ENCODE data around the gene RNF223. TPM values are rescaled to one million over a fixed set of nuclear protein-coding genes. Genes with fewer than 3 reads are reported as not detected.
A peak's percentile ranks its signal among the peaks of the same experiment; 100 is the strongest.
"Not testable (repeated sequence)": the region's sequence is repeated elsewhere in the genome, so short reads cannot be mapped to it uniquely, and the experiment has no call there.

RNF223 gene
- total RNA-seq, 1 donor from 2014 or later: 9.0 TPM

GRCh38 chr1:1033009-1033587 is 41.0 kb downstream of the RNF223 start:
- TF ChIP-seq, protein P1, sequence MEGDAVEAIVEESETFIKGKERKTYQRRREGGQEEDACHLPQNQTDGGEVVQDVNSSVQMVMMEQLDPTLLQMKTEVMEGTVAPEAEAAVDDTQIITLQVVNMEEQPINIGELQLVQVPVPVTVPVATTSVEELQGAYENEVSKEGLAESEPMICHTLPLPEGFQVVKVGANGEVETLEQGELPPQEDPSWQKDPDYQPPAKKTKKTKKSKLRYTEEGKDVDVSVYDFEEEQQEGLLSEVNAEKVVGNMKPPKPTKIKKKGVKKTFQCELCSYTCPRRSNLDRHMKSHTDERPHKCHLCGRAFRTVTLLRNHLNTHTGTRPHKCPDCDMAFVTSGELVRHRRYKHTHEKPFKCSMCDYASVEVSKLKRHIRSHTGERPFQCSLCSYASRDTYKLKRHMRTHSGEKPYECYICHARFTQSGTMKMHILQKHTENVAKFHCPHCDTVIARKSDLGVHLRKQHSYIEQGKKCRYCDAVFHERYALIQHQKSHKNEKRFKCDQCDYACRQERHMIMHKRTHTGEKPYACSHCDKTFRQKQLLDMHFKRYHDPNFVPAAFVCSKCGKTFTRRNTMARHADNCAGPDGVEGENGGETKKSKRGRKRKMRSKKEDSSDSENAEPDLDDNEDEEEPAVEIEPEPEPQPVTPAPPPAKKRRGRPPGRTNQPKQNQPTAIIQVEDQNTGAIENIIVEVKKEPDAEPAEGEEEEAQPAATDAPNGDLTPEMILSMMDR (IDR thresholded peaks at IDR 0.05; ENCODE audit: insufficient read depth, low read length, severe bottlenecking): peak; percentile 78
- DNase-seq (ENCODE audit: low read depth) (peak; percentile 74), FAIRE-seq (no peak)
- Histone ChIP-seq H3K4me3 (ENCODE audit: low read depth, low read length) (peak overlapping the region; percentile 24), H3K27me3 (ENCODE audit: control insufficient read depth, insufficient read depth, low read length) (no peaks in the 10 kb centered on the region), H3K36me3 (ENCODE audit: control insufficient read depth, insufficient read depth, low read length) (peaks cover 13% of the 10 kb centered on the region)

GRCh38 chr1:1032424-1032823 is 41.7 kb downstream of the RNF223 start:
- no peaks in the 10 kb centered on the region for H3K27me3 ChIP-seq (ENCODE audit: control insufficient read depth, insufficient read depth, low read length)
- TF ChIP-seq, protein P1 (IDR thresholded peaks at IDR 0.05; ENCODE audit: insufficient read depth, low read length, severe bottlenecking): peak; percentile 28
- peak overlapping the region; percentile 24 for H3K4me3 ChIP-seq (ENCODE audit: low read depth, low read length)
- peaks cover 19% of the 10 kb centered on the region for H3K36me3 ChIP-seq (ENCODE audit: control insufficient read depth, insufficient read depth, low read length)
- no peak for FAIRE-seq
- DNase-seq (ENCODE audit: low read depth): no peak

DNA sequence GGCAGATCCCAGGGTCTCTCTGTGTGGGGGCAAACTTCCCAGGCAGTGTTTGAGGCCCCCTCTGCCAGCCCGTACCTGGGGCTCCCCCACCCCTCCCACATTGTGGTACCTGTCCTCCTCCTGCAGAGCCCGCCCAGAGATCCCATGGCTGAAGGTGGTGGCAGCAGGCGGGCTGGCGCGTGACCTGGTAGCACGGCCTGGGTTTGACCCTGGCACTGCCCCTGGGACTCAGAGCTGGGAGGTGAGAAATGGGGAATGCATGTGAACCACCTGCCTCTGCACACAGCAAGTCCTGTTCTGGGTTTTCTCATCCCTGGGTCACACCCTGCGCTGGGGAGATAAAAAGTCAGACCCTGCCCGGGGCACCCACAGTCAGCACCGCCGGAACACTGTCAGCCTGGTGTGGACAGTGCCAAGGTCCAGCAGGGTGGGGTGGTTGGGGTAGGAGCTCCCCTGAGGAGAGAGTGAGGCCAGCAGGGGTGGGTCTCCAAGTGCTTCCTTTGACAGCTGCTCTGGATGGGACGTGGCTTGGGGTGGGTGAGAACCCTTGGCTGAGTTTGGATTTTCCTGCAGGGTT is 42.4 kb downstream of the RNF223 start:
- Histone ChIP-seq H3K27me3 (ENCODE audit: control insufficient read depth, insufficient read depth, low read length) (no peaks in the 10 kb centered on the region), H3K4me3 (ENCODE audit: low read depth, low read length) (no peak overlapping the region), H3K36me3 (ENCODE audit: control insufficient read depth, insufficient read depth, low read length) (peaks cover 22% of the 10 kb centered on the region)
- FAIRE-seq (no peak), DNase-seq (ENCODE audit: low read depth) (no peak)
- TF ChIP-seq, protein P1 (IDR thresholded peaks at IDR 0.05; ENCODE audit: insufficient read depth, low read length, severe bottlenecking): no peak

GRCh38 chr1:1030867-1031658 is 43.0 kb downstream of the RNF223 start:
- DNase-seq (ENCODE audit: low read depth); H3K4me3 ChIP-seq (ENCODE audit: low read depth, low read length); H3K27me3 ChIP-seq (ENCODE audit: control insufficient read depth, insufficient read depth, low read length): not testable (repeated sequence)
- FAIRE-seq: peak; percentile 97
- peaks cover 26% of the 10 kb centered on the region for H3K36me3 ChIP-seq (ENCODE audit: control insufficient read depth, insufficient read depth, low read length)

DNA sequence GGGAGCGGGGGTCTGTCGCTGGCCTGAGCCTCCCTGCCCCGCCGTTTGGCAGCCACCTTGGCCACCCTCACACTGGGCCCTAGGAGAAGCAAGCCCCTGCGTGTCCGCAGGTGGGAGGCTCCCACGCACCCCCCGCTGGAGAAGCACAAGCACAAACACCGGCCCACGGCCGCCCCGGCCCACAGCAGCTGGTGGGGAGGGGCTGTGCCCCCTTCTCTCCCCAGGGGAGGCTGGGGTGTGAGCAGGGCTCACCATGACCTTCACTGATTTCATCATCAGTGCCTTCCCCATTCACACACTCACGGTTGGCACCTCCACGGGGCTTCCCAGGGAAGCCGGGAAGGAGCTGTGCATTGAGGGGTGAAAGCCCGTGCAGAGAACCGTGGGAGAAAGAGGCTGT is 46.3 kb downstream of the RNF223 start:
- TF ChIP-seq, protein P1 (IDR thresholded peaks at IDR 0.05; ENCODE audit: insufficient read depth, low read length, severe bottlenecking): no peak
- H3K36me3 ChIP-seq (ENCODE audit: control insufficient read depth, insufficient read depth, low read length): peaks cover 28% of the 10 kb centered on the region
- H3K27me3 ChIP-seq (ENCODE audit: control insufficient read depth, insufficient read depth, low read length): no peaks in the 10 kb centered on the region
- no peak for DNase-seq (ENCODE audit: low read depth)
- H3K4me3 ChIP-seq (ENCODE audit: low read depth, low read length): no peak overlapping the region
- no peak for FAIRE-seq

- no peak for FAIRE-seq
- H3K27me3 ChIP-seq (ENCODE audit: control insufficient read depth, insufficient read depth, low read length): no peaks in the 10 kb centered on the region
- no peak overlapping the region for H3K4me3 ChIP-seq (ENCODE audit: low read depth, low read length)
- TF ChIP-seq, protein P1 (IDR thresholded peaks at IDR 0.05; ENCODE audit: insufficient read depth, low read length, severe bottlenecking): no peak
- peaks cover 33% of the 10 kb centered on the region for H3K36me3 ChIP-seq (ENCODE audit: control insufficient read depth, insufficient read depth, low read length)
- DNase-seq (ENCODE audit: low read depth): no peak
Measured at GRCh38 chr1:1026599-1027413, 47.3 kb downstream of the RNF223 start.

All from bronchial epithelial cell (primary cell).